Left kidney (tissue), 2 donors: ENCODE data around the gene HSPB7. TPM values are rescaled to one million over a fixed set of nuclear protein-coding genes. Genes with fewer than 3 reads are reported as not detected.
"Not testable (repeated sequence)": the region's sequence is repeated elsewhere in the genome, so short reads cannot be mapped to it uniquely, and the experiment has no call there.

Source experiments
- DNase-seq: peaks from one replicate; pipeline ENCODE4 v3.0.0-alpha.2; 2013
- polyA plus RNA-seq: library from polyadenylated mRNA; unstranded; fragments of 120-200 nt; gene quantifications from one replicate; pipeline ENCODE4 v1.2.1, GENCODE V29; 2013; ENCODE audit not compliant: insufficient read length

The HSPB7 gene
- polyA plus RNA-seq, 1 donor, result 2.5 TPM

DNA sequence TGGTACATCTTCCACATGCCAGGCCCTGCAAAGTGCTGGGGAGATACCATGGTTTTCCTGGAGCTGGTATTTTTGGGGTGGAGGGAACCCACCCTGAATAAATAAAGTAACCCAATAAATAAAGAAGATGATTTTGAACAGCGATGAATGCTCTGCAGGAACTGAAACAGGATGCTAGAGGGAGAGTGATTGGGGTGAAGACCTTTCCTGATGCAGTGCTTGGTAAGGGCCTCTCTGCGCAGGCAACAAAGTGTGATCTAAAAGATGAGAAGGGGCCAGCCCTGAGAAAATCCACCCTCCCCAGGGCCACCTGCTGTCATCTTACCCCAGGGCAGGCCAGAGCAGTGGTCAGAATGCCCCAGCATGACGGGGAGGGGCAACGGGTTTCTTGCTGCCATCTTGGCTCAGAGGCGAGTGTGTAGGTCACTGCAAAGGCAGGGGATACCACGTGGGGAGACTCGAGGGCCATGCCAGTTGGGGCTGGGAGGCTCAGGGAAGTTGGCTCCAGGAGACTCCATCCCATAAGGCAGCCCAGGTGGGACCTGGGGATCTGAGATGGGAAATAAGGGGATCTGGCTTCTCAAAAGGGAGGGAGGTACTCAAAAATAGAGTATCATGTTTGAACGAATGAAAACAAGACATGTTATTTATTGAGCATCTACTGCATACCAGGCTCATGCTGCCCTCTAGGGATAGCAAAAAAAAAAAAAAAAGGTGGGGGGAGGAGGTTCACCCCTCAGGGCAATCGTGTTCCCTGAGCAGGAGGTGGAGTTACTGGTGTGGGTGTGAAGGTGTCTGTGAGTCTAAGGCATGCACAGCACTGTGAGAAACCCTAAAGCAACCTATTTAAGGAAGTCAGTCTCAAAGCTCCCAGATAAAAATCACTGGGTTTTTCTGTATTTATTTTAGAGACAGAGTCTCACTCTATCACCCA, 11.0 kb downstream of the HSPB7 start:
- no peak for DNase-seq

DNA sequence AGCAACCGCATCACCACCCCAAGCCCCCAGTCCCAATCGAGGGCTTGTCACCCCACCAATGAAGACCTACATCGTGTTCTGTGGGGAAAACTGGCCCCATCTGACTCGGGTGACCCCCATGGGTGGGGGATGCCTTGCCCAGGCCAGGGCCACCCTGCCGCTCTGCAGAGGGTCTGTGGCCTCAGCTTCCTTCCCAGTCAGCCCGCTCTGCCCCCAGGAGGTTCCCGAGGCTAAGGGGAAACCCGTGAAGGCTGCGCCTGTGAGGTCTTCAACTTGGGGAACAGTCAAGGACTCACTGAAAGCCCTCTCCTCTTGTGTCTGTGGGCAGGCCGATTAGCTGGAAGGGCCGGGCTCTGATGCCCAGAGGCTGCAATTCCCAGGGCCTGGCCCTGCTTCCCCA, 11.8 kb downstream of the HSPB7 start:
- no peak for DNase-seq

GRCh38 chr1:16005597-16005996, 12.2 kb downstream of the HSPB7 start:
- DNase-seq, result no peak

- DNase-seq, result not testable (repeated sequence)
These were observed 16.6 kb downstream of the HSPB7 start for GRCh38 chr1:16001274-16001673.

DNA sequence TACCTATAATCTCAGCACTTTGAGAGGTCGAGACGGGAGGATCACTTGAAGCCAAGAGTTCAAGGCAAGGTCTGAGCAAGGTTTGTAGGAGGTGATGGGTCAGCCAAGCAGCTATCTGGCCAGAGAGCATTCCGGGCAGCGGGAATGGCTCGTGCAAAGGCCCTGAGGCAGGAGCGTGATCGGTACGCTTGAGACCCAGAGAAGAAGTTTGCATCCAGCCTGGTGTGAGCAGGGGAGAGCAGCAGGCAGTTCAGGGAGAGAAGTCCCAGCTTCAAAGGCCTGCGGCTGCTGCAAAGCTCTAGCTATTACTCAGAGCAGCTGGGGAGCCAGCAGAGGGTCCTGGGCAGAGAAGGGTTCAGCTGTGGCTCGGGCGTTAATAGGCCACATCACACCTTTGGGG, 18.9 kb downstream of the HSPB7 start:
- DNase-seq, result no peak

- no peak for DNase-seq
These were observed 20.1 kb downstream of the HSPB7 start for GRCh38 chr1:15997637-15998280.

- DNase-seq, result no peak
These were observed 20.7 kb downstream of the HSPB7 start for GRCh38 chr1:15997076-15997585.

- DNase-seq, result no peak
These were observed 23.1 kb downstream of the HSPB7 start for GRCh38 chr1:15994590-15995351.

GRCh38 chr1:15994081-15994480, 23.8 kb downstream of the HSPB7 start:
- DNase-seq, result no peak

GRCh38 chr1:15993666-15994065, 24.2 kb downstream of the HSPB7 start:
- no peak for DNase-seq

DNA sequence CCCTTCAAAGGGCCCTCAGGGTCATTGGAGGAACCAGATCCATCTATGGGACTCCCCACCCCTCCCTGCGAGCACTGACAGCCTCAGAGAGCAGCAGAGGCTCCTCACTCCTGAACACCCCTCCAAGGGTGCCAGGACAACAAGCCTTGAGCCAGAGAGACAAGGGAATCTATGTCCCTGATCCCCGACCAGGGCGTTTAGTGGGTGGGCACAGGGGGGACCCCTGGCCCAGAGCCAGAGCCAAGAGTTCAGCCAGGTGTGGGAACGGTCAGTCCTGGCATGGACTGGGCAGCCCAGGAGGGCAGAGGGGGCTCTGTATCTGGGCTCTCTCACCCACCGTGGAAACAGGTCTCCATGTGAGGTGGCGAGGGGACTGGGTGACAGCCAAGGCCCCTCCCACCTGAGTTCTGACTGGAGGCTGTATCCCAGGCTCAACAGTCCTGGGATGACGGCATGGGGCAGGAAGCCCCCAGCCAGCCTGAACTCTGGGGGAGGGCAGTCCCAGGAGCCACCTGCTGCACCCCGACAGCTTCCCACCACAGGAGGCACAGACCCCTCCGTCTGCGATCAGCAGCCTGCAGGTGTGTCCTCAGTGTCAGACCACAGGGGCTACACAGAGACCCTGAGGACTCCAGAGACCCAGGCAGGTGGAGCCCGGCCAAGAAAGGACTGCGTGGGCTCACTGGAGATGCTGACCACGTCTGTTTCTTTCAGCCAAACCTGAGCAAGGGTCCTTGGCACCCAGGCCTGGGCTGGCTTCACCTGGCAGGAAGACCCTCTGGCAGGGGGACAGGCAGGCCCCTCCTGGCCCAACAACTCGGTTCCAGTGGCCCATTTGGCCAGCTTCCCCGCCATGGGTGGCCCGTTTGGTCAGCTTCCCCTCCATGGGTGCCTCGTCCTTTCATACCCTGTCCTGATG, 25.0 kb downstream of the HSPB7 start:
- DNase-seq, result no peak

DNA sequence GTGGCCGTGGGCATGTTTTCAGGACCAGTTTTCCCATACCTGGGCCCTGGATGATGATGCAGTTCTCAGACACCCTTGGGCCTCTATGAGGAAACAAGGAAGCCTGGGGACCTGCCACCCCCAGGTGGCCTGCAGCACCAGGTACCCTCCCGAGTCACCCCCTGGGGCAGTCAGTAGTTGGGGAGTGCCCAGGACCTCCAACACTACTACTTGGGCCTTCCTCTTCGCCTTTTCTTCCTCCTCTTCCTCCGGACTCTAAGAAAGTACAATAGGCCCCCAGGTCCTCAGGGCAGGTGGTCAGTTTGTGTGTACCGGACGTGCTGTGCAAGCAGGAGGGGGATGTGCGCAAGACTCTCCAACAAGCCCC, 25.7 kb downstream of the HSPB7 start:
- no peak for DNase-seq

- no peak for DNase-seq
These were observed 26.2 kb downstream of the HSPB7 start for GRCh38 chr1:15991427-15992186.

GRCh38 chr1:15989776-15990175, 28.1 kb downstream of the HSPB7 start:
- DNase-seq, result no peak

DNA sequence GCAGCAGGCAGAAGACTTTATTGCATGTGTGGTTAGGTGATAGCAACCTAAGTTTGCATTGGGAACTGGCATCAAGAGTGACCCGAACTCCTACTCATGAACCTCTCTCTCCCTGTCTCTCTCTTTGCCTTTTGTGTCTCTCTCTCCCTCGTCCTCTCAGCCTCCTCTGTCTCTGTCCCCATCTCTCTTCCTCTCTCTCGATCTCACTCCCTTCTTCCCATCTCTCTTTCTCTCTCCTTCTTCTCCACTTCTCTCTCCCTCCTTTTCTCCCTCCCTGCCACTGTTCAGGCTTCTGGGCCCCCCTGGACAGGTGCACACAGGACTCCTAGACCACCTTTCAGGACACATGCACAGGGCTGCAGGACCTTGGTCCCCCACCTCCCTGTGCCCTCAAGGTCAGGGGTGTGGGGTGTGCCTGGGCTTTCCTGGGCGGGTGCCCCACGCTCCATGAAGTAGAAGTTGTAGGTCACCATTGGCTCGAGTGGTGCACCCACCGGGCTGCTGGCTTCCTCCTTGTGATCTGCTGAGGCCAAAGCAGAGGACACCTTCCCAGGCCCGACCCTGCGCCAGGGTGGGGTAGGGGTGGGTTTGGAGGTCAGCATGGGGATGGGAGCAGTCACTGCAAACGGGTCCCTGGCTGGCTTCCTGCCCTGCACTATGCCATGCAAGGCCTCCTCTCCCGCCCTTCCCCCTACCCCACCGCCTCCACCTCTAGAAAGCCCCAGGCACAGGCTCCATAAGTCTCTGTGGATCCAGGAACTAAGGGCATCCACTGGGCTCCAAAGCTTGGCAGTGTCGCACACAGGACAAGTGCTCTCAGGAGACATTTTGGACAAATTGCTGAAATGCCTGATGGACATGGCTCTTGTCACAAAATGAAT, 28.7 kb downstream of the HSPB7 start:
- DNase-seq, result no peak

- no peak for DNase-seq
These were observed 32.1 kb downstream of the HSPB7 start for GRCh38 chr1:15985611-15986297.

DNA sequence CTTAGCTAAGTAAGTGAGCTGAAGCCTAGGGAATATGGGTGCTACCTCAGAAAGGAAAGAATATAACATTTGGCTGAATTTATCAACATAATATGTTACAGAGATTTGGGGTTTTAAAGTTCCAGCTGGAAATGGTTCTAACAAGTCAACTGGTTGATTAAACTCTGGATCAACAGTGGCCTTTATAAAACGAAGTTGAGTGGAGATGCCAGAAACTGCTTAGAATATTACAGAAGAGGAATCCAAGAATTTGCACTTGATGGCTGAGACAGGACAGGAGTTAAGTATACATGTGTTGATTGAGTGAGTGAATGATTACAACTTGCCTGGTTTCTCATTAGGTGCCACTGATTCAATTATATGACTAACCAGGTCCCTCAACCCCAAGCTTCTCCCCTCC, 34.6 kb downstream of the HSPB7 start:
- no peak for DNase-seq

GRCh38 chr1:15981679-15982078, 36.2 kb downstream of the HSPB7 start:
- DNase-seq, result no peak

DNA sequence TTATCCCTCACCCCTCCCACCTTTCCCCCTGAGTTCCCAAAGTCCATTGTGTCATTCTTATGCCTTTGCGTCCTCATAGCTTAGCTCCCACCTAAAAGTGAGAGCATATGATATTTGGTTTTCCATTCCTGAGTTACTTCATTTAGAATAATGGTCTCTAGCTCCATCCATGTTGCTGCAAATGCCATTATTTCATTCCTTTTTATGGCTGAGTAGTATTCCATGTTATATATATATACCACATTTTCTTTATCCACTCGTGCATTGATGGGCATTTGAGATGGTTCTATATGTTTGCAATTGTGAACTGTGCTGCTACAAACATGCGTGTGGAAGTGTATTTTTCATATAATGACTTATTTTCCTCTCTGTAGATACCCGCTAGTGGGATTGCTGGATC, 39.9 kb downstream of the HSPB7 start:
- DNase-seq, result not testable (repeated sequence)
